HL-60 (cell line): ENCODE data around the gene ERGIC1.

ENCODE experiments used
- DNase-seq, 2 experiments: peaks; one replicate each; pipeline ENCODE4 v3.0.0-alpha.2; 2010 to 2020; ENCODE audit warnings: low read depth in 1 of 2, low spot score in 1 of 2
- H3K27ac ChIP-seq: fragments of 250-450 bp; sonication (Bioruptor Pico); replicated peaks from 2 replicates; pipeline ENCODE4 v1.5.1; 2020; ENCODE audit warnings: mild to moderate bottlenecking, moderate library complexity
- H3K27me3 ChIP-seq: fragments of 250-450 bp; sonication (Bioruptor Pico); 2 replicates; pipeline ENCODE4 v1.5.1; 2021; ENCODE audit warnings: mild to moderate bottlenecking, moderate library complexity; ENCODE audit not compliant: insufficient read depth, poor library complexity, severe bottlenecking
- H3K4me3 ChIP-seq: replicated peaks from 2 replicates; pipeline ENCODE4 v1.5.1; 2011; ENCODE audit warnings: mild to moderate bottlenecking, control low read depth, low read length; ENCODE audit not compliant: insufficient read depth
- CTCF ChIP-seq: IDR thresholded peaks from one replicate; pipeline ENCODE4 v1.5.1; 2011; ENCODE audit warnings: low read length, control low read depth, inconsistent platforms; ENCODE audit not compliant: insufficient read depth
- GABPA ChIP-seq: IDR thresholded peaks from 2 replicates; pipeline ENCODE4 v1.6.1; 2012; ENCODE audit warnings: low read depth
- POLR2AphosphoS5 ChIP-seq: IDR thresholded peaks from 2 replicates; pipeline ENCODE4 v1.6.1; 2012; ENCODE audit warnings: low read depth
- SPI1 ChIP-seq: IDR thresholded peaks from 2 replicates; pipeline ENCODE4 v1.6.1; 2012; ENCODE audit warnings: low read depth, mild to moderate bottlenecking, borderline replicate concordance
- TF ChIP-seq, protein P1 (sequence below): IDR thresholded peaks from 2 replicates; pipeline ENCODE4 v1.6.1; 2012; ENCODE audit warnings: low read depth; ENCODE audit not compliant: insufficient replicate concordance

Gene ERGIC1

DNA sequence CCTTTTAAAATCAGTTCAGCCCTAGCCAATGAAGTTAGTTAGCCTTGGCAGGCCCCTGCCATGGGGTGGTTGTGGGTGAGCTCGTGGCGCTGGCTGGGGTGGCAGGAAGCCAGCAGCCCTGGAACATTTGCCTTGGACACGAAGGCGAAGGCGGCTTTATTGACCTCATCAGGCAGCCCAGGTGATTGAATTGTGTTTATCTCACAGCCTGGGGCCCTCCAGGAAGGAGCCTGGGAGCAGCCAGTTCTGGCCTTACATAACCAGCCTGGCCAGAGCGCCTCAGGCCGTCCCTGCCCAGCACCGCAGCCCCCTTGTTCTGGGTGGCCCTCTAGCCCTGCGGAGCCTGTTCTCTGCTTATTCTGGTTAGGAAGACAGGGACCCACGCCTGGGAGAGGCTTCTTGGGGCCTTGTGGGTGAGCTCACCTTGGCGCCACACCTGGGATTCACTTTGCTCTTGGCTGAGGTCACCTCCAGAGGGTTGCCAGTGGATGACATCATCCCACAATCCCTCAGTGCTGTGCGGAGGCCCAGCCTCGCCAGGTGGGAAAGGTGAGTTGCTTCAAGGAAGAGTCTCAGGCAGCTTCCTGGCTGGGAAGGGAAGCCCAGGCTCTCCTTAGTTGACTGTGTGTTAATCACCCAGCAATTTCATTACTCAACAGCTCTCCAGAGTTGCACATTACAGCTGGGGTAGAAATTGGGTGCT is 70.7 kb downstream of the ERGIC1 start:
- peak in 1 of 2 experiments; percentile 14 for DNase-seq
- TF ChIP-seq CTCF, result no peak
- TF ChIP-seq SPI1, result no peak
- TF ChIP-seq GABPA, result no peak
- TF ChIP-seq, protein P1, sequence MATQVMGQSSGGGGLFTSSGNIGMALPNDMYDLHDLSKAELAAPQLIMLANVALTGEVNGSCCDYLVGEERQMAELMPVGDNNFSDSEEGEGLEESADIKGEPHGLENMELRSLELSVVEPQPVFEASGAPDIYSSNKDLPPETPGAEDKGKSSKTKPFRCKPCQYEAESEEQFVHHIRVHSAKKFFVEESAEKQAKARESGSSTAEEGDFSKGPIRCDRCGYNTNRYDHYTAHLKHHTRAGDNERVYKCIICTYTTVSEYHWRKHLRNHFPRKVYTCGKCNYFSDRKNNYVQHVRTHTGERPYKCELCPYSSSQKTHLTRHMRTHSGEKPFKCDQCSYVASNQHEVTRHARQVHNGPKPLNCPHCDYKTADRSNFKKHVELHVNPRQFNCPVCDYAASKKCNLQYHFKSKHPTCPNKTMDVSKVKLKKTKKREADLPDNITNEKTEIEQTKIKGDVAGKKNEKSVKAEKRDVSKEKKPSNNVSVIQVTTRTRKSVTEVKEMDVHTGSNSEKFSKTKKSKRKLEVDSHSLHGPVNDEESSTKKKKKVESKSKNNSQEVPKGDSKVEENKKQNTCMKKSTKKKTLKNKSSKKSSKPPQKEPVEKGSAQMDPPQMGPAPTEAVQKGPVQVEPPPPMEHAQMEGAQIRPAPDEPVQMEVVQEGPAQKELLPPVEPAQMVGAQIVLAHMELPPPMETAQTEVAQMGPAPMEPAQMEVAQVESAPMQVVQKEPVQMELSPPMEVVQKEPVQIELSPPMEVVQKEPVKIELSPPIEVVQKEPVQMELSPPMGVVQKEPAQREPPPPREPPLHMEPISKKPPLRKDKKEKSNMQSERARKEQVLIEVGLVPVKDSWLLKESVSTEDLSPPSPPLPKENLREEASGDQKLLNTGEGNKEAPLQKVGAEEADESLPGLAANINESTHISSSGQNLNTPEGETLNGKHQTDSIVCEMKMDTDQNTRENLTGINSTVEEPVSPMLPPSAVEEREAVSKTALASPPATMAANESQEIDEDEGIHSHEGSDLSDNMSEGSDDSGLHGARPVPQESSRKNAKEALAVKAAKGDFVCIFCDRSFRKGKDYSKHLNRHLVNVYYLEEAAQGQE, result no peak
- TF ChIP-seq POLR2AphosphoS5, result no peak
- Histone ChIP-seq H3K27me3 (no peaks in the 10 kb centered on the region), H3K4me3 (no peak overlapping the region), H3K27ac (no peak overlapping the region)

DNA sequence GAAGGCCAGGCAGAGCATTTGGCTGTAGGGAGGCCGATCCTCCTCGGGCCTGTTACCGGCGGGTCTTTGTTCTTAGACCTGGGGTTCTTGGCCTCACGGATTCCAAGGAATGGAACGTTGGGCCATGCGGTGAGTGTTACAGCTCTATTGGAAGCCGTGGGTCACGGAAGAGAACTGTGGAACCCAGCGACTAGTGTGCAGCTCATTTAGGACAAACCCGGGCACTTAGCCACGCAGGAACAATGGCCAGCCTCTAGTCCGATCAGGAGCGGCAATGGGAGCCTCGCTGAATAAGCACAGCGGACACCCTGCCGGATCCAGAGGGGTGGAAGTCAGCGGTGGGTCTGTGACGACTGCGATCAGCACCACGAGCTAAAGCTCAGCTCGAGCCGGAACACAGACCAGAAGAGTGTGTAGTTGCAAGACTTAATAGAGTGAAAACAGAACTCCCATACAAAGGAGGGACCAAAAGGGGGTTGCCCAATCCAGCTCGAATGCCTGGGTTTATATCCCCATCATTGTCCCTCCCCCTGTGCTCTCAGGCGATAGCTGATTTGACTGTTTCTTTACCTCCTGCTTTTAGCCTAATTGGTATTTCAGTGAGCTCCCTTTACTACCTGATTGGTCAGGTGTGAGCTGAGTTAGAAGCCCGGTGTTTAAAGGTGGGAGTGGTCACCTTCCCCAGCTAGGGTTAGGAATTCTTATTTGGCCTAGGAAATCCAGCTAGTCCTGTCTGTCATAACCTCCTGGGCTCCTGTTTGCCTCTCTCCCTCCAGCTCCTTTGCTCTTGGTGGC is 71.5 kb downstream of the ERGIC1 start:
- no peak overlapping the region for H3K27ac ChIP-seq
- no peak for TF ChIP-seq GABPA
- no peak for TF ChIP-seq CTCF
- TF ChIP-seq SPI1, result no peak
- TF ChIP-seq, protein P1, result no peak
- TF ChIP-seq POLR2AphosphoS5, result no peak
- no peak overlapping the region for H3K4me3 ChIP-seq
- DNase-seq, result no peak
- no peaks in the 10 kb centered on the region for H3K27me3 ChIP-seq

DNA sequence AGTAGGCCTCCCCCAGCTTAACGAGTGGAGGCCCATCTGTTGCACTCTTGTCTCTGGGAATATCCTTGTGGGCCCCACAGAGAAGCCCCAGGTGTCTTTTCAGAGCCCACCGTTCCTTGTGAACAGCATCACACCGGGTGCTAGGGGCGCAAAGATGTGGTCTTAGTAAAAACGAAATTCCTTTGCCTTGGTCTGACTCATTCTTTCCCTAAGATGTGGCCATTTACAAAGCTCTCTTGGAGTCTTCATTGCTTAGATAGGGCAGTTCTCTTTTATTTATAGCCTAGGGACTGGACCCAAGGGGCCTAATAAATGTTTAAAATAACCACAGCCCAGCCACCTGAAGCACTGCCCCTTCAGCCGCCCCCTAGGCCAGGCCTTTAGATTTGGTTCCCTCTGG is 72.4 kb downstream of the ERGIC1 start:
- TF ChIP-seq CTCF, result no peak
- TF ChIP-seq POLR2AphosphoS5, result no peak
- TF ChIP-seq, protein P1, result no peak
- TF ChIP-seq SPI1, result no peak
- no peak for TF ChIP-seq GABPA
- no peak overlapping the region for H3K27ac ChIP-seq
- no peaks in the 10 kb centered on the region for H3K27me3 ChIP-seq
- no peak overlapping the region for H3K4me3 ChIP-seq
- DNase-seq, result no peak
